GM18505 (cell line): ENCODE data around the gene SCGB1C1.
"Not testable (repeated sequence)": the region's sequence is repeated elsewhere in the genome, so short reads cannot be mapped to it uniquely, and the experiment has no call there.

Source experiments
- ATAC-seq: cut with Tn5 transposase; IDR thresholded peaks from one replicate; pipeline ENCODE4 v1.9.1; 2021; ENCODE audit not compliant: unreplicated experiment
- POLR2A ChIP-seq: IDR thresholded peaks from 4 replicates; pipeline ENCODE4 v1.6.1; 2011; ENCODE audit warnings: borderline replicate concordance; ENCODE audit not compliant: insufficient read depth, insufficient read length; ENCODE audit errors: extremely low read depth

SCGB1C1 gene

GRCh38 chr11:235180-235579, 42.3 kb downstream of the SCGB1C1 start:
- TF ChIP-seq POLR2A: no peak

GRCh38 chr11:235609-235996, 42.7 kb downstream of the SCGB1C1 start:
- no peak for ATAC-seq
- TF ChIP-seq POLR2A: no peak

More at GRCh38 chr11:235180-235579, 42.3 kb downstream of the SCGB1C1 start:
- no peak for ATAC-seq

GRCh38 chr11:235997-236773, 43.3 kb downstream of the SCGB1C1 start, which contains the start of gene SIRT3:
TSS of gene SIRT3 (minus strand) at chr11:236342. CDS start at chr11:236328, 14 bp downstream.
- ATAC-seq: peak; percentile 61

GRCh38 chr11:236774-237767, 44.2 kb downstream of the SCGB1C1 start, which contains the start of gene PSMD13:
TSS of gene PSMD13 (plus strand) at chr11:236976. CDS start at chr11:237050, 74 bp downstream.
- TF ChIP-seq POLR2A: peak; percentile 78
- peak; percentile 85 for ATAC-seq

More at GRCh38 chr11:235997-236773, 43.3 kb downstream of the SCGB1C1 start, which contains the start of gene SIRT3:
- TF ChIP-seq POLR2A: peak; percentile 69

- ATAC-seq: not testable (repeated sequence)
Observed at GRCh38 chr11:238346-238745, 45.5 kb downstream of the SCGB1C1 start.

GRCh38 chr11:240315-240714, 47.4 kb downstream of the SCGB1C1 start:
- no peak for TF ChIP-seq POLR2A
- no peak for ATAC-seq

GRCh38 chr11:241634-242033, 48.8 kb downstream of the SCGB1C1 start:
- TF ChIP-seq POLR2A: no peak

More at GRCh38 chr11:241634-242033, 48.8 kb downstream of the SCGB1C1 start:
- no peak for ATAC-seq
